SH-SY5Y (cell line): ENCODE data around the gene CRYBG3.

Source experiments
- GATA2 ChIP-seq: IDR thresholded peaks from 2 replicates; pipeline ENCODE4 v1.6.1; 2011; ENCODE audit warnings: mild to moderate bottlenecking, low read depth, low read length
- GATA3 ChIP-seq: IDR thresholded peaks from 2 replicates; pipeline ENCODE4 v1.6.1; 2011; ENCODE audit warnings: low read depth, mild to moderate bottlenecking, low read length, moderate library complexity

- TF ChIP-seq GATA3: no peak
- no peak for TF ChIP-seq GATA2
Measured at GRCh38 chr3:97795951-97796350, 25.9 kb upstream of the CRYBG3 start.
